DOHH2 (cell line): Measurements from ENCODE around the gene ANG.

Experiments
- H3F3A ChIP-seq: fragments of 200-600 bp; sonication (generic), shearing (Covaris generic); 2 replicates; pipeline ENCODE4 v1.6.0; 2016; ENCODE audit warnings: antibody characterized with exemption, mild to moderate bottlenecking; ENCODE audit not compliant: control insufficient read depth, insufficient read depth
- H3K27ac ChIP-seq: fragments of 200-600 bp; sonication (generic); 2 replicates; pipeline ENCODE4 v1.5.1; 2014; ENCODE audit warnings: low read depth, mild to moderate bottlenecking, low read length, moderate library complexity
- H3K27me3 ChIP-seq: fragments of 200-600 bp; sonication (generic); 2 replicates; pipeline ENCODE4 v1.6.1; 2014; ENCODE audit warnings: mild to moderate bottlenecking, low read length, mixed read lengths; ENCODE audit not compliant: control insufficient read depth
- H3K36me3 ChIP-seq: fragments of 200-600 bp; sonication (generic); 2 replicates; pipeline ENCODE4 v1.6.1; 2014; ENCODE audit warnings: mild to moderate bottlenecking, low read length, moderate library complexity, mixed read lengths; ENCODE audit not compliant: control insufficient read depth
- H3K4me1 ChIP-seq: fragments of 200-600 bp; sonication (generic); 2 replicates; pipeline ENCODE4 v1.6.1; 2014; ENCODE audit warnings: mild to moderate bottlenecking, low read length, mixed read lengths; ENCODE audit not compliant: control insufficient read depth
- H3K4me2 ChIP-seq: fragments of 200-600 bp; sonication (generic); 2 replicates; pipeline ENCODE4 v1.6.0; 2014; ENCODE audit warnings: mild to moderate bottlenecking, low read length, moderate library complexity
- H3K4me3 ChIP-seq: fragments of 200-600 bp; sonication (generic); 2 replicates; pipeline ENCODE4 v1.5.1; 2014; ENCODE audit warnings: mild to moderate bottlenecking, low read length, mixed read lengths
- H3K79me2 ChIP-seq: fragments of 200-600 bp; sonication (generic); 2 replicates; pipeline ENCODE4 v1.6.1; 2014; ENCODE audit warnings: mild to moderate bottlenecking, low read length, mixed read lengths; ENCODE audit not compliant: control insufficient read depth
- H3K9me2 ChIP-seq: fragments of 200-600 bp; sonication (generic); replicated peaks from 2 replicates; pipeline ENCODE4 v1.6.1; 2014; ENCODE audit warnings: mild to moderate bottlenecking, low read length, mixed read lengths; ENCODE audit not compliant: control insufficient read depth
- H3K9me3 ChIP-seq: fragments of 200-600 bp; sonication (generic); 2 replicates; pipeline ENCODE4 v1.6.1; 2014; ENCODE audit warnings: antibody characterized with exemption, low read length, mixed read lengths; ENCODE audit not compliant: control insufficient read depth, insufficient read depth
- H4K20me1 ChIP-seq: fragments of 200-600 bp; sonication (generic); 2 replicates; pipeline ENCODE4 v1.6.0; 2014; ENCODE audit warnings: low read depth, mild to moderate bottlenecking, antibody characterized with exemption, low read length, moderate library complexity; ENCODE audit not compliant: control insufficient read depth, insufficient read depth
- EZH2phosphoT487 ChIP-seq: fragments of 200-600 bp; sonication (generic); IDR thresholded peaks from 2 replicates; pipeline ENCODE4 v1.6.1; 2017; ENCODE audit warnings: borderline replicate concordance, mild to moderate bottlenecking, antibody characterized with exemption, low read length, moderate library complexity, mixed read lengths
- TF ChIP-seq, protein P1 (sequence below): fragments of 200-600 bp; sonication (generic); IDR thresholded peaks from one replicate; pipeline ENCODE4 v1.5.1; 2014; ENCODE audit warnings: antibody characterized with exemption, mild to moderate bottlenecking, low read depth, low read length; ENCODE audit not compliant: poor library complexity, severe bottlenecking

ANG gene

DNA sequence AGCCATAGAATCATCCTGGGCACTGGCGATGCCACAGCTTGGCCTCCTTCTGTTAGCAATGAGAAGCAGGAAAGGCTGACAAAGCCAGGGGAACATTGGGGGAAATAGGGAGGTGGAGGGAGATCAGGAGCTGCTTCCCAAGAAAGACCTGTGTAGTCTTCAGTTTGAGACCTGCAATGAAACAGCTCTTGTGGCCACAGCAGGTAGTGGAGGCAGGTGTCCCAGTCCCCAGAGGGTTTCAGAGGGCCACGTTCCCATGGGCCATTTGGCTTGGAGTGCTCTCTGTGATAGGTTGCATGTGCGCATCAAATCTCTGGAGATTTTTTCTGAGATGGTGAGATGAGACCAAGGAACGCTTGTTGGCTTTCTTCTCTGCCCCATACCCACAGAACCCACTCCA, 32.7 kb upstream of the ANG start:
- H4K20me1 ChIP-seq, result no peaks in the 10 kb centered on the region
- no peaks in the 10 kb centered on the region for H3K9me3 ChIP-seq
- no peak overlapping the region for H3K4me2 ChIP-seq
- no peak for TF ChIP-seq EZH2phosphoT487
- TF ChIP-seq, protein P1, sequence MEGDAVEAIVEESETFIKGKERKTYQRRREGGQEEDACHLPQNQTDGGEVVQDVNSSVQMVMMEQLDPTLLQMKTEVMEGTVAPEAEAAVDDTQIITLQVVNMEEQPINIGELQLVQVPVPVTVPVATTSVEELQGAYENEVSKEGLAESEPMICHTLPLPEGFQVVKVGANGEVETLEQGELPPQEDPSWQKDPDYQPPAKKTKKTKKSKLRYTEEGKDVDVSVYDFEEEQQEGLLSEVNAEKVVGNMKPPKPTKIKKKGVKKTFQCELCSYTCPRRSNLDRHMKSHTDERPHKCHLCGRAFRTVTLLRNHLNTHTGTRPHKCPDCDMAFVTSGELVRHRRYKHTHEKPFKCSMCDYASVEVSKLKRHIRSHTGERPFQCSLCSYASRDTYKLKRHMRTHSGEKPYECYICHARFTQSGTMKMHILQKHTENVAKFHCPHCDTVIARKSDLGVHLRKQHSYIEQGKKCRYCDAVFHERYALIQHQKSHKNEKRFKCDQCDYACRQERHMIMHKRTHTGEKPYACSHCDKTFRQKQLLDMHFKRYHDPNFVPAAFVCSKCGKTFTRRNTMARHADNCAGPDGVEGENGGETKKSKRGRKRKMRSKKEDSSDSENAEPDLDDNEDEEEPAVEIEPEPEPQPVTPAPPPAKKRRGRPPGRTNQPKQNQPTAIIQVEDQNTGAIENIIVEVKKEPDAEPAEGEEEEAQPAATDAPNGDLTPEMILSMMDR, result no peak
- H3K4me1 ChIP-seq, result no peaks in the 10 kb centered on the region
- H3K79me2 ChIP-seq, result no peaks in the 10 kb centered on the region
- no peak overlapping the region for H3K4me3 ChIP-seq
- peaks cover 40% of the 10 kb centered on the region for H3K27me3 ChIP-seq
- H3K27ac ChIP-seq, result no peak overlapping the region
- H3K36me3 ChIP-seq, result no peaks in the 10 kb centered on the region
- H3K9me2 ChIP-seq, result no peaks in the 10 kb centered on the region
- no peaks in the 10 kb centered on the region for H3F3A ChIP-seq

DNA sequence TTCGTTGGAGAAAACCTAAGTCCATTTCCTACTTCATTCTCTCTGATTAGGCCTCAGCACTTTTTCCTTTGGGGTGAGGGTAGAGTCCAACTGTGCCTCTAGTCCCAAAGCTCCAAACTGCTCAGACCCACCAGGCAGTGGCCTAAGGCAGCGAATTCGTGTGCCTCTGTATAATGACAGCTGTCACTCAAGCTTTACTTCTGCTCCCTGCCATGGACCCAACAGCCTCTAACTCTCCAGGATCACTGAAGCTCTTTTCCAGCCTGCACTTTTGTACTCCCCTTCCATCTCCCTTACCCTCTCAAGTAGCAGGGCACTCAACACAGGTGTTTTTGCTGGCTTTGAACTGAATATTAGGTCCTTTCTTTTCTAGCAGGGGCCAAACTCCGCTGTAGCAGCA, 32.3 kb upstream of the ANG start:
- no peaks in the 10 kb centered on the region for H3K9me3 ChIP-seq
- H3K79me2 ChIP-seq, result no peaks in the 10 kb centered on the region
- H3K27me3 ChIP-seq, result peaks cover 39% of the 10 kb centered on the region

DNA sequence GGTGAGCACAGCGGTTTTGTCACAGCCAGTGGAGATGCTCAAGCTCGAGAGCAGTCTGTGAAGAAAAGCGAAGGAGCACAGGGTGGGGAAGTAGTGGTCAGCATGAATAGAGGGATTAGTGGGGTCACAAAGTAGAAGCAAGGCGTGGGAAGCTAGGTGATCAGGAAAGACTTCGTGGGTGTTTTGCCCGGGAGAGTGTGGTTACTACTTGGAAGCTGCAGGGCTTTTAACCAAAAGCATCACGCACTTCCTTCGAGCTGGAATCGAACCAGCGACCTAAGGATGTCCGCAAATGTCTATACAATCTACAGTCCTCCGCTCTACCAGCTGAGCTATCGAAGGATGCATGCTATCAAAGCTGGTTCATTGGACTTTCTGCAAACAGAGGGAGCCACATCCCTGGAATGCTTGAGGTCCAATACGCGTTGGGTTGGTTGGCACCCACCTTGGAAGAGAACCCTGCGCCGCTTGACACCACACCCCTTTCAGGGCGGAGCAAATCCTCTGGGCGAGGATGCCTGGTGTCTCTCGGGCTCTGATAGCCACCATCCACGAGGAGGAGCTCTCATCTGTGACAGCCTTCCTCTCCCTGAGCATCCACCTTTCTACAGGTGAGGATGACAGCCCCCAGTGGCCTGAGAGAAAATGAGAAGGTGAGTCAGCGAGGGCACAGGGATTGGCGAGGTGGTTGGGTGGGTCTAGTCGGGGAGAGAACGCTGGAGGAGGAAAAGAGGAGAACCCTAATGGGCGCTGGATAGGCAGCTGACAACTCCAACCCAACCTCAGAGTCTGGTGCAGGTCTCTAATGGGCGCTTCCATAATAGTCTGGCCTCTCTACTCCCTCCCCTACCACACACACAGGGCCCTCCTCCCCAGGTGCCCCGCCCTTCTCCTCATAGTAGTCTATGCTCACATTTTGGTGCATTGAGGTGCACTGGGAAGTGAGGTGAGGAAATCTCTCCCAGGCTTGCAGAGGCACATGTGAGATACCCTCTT, 31.1 kb upstream of the ANG start:
- Histone ChIP-seq H4K20me1 (no peaks in the 10 kb centered on the region), H3F3A (no peaks in the 10 kb centered on the region), H3K9me3 (no peaks in the 10 kb centered on the region), H3K9me2 (no peaks in the 10 kb centered on the region), H3K27me3 (peaks cover 38% of the 10 kb centered on the region), H3K36me3 (no peaks in the 10 kb centered on the region), H3K4me3 (no peak overlapping the region), H3K79me2 (no peaks in the 10 kb centered on the region), H3K27ac (no peak overlapping the region), H3K4me1 (no peaks in the 10 kb centered on the region), H3K4me2 (no peak overlapping the region)
- TF ChIP-seq, protein P1, result no peak
- TF ChIP-seq EZH2phosphoT487, result no peak

More for the DNA sequence above, 32.3 kb upstream of the ANG start:
- H3K4me2 ChIP-seq, result no peak overlapping the region
- H3K27ac ChIP-seq, result no peak overlapping the region
- H4K20me1 ChIP-seq, result no peaks in the 10 kb centered on the region
- no peaks in the 10 kb centered on the region for H3K36me3 ChIP-seq
- no peak overlapping the region for H3K4me3 ChIP-seq
- no peaks in the 10 kb centered on the region for H3K4me1 ChIP-seq
- no peak for TF ChIP-seq EZH2phosphoT487
- TF ChIP-seq, protein P1, result no peak
- no peaks in the 10 kb centered on the region for H3F3A ChIP-seq
- H3K9me2 ChIP-seq, result no peaks in the 10 kb centered on the region
